Measurements from ENCODE around the gene CARD10.
A peak's percentile ranks its signal among the peaks of the same experiment; 100 is the strongest.

DNA sequence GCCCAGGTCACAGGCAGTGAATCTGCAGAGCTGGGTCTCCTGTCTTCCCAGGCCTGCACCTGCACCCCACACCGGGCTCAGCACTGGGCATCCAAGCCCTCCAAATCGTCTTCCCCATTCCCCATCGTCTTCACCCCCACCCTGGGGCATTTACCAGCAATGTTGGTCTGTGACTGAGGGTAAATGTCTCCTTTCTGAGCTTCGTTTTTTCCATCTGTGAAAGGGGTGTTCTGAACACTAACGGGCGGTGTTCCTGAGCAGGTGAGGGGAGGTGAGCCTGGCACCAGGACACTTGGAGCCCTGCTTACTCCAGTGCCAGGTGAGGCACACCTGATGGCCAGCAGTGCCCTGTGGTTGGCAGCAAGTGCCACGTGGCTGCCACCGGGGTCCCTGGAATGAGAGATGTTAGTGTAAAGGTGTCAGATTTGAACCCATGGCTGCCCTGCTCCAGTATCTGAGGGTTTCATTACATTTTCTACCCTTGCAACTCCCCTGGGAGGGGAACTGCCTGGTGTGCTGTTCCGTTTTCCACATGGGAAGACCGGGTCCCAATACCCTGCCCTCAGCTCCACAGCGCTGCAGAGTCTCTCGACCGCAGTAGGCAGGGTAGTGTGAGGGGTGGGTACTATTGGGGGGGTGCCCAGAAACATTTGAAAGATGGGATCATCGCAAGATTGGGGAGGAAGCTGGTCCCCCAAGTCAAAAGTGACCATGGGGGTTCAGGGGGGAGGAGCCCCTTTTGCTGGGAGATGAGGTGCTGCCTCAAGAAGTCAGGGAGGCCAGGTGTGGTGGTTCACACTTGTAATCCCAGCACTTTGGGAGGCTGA lies 43.0 kb upstream of the CARD10 start:
- TF ChIP-seq, protein P1, sequence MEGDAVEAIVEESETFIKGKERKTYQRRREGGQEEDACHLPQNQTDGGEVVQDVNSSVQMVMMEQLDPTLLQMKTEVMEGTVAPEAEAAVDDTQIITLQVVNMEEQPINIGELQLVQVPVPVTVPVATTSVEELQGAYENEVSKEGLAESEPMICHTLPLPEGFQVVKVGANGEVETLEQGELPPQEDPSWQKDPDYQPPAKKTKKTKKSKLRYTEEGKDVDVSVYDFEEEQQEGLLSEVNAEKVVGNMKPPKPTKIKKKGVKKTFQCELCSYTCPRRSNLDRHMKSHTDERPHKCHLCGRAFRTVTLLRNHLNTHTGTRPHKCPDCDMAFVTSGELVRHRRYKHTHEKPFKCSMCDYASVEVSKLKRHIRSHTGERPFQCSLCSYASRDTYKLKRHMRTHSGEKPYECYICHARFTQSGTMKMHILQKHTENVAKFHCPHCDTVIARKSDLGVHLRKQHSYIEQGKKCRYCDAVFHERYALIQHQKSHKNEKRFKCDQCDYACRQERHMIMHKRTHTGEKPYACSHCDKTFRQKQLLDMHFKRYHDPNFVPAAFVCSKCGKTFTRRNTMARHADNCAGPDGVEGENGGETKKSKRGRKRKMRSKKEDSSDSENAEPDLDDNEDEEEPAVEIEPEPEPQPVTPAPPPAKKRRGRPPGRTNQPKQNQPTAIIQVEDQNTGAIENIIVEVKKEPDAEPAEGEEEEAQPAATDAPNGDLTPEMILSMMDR (conservative IDR thresholded peaks at IDR 0.05; ENCODE audit: low read length) = 0 out of 2 replicates have a peak, but pooled peaks have one; percentile 15
- no peak for TF ChIP-seq EZH2phosphoT487 (IDR thresholded peaks at IDR 0.05; ENCODE audit: borderline replicate concordance)

Measured in Loucy (cell line).